Astrocyte (in vitro differentiated cells and primary cell): ENCODE data around the gene CDKL2.

Experiments
- EZH2 ChIP-seq: IDR thresholded peaks from 2 replicates; pipeline ENCODE4 v1.6.1; 2012; ENCODE audit warnings: mild to moderate bottlenecking, low read length, inconsistent platforms; ENCODE audit not compliant: insufficient read depth
- TF ChIP-seq, protein P1 (sequence below): IDR thresholded peaks from 2 replicates; pipeline ENCODE4 v1.5.1; 2011; ENCODE audit warnings: low read depth, mild to moderate bottlenecking, inconsistent platforms, low read length, moderate library complexity; ENCODE audit not compliant: insufficient read depth

GRCh38 chr4:75598390-75598789, 31.9 kb downstream of the CDKL2 start:
- TF ChIP-seq, protein P1, sequence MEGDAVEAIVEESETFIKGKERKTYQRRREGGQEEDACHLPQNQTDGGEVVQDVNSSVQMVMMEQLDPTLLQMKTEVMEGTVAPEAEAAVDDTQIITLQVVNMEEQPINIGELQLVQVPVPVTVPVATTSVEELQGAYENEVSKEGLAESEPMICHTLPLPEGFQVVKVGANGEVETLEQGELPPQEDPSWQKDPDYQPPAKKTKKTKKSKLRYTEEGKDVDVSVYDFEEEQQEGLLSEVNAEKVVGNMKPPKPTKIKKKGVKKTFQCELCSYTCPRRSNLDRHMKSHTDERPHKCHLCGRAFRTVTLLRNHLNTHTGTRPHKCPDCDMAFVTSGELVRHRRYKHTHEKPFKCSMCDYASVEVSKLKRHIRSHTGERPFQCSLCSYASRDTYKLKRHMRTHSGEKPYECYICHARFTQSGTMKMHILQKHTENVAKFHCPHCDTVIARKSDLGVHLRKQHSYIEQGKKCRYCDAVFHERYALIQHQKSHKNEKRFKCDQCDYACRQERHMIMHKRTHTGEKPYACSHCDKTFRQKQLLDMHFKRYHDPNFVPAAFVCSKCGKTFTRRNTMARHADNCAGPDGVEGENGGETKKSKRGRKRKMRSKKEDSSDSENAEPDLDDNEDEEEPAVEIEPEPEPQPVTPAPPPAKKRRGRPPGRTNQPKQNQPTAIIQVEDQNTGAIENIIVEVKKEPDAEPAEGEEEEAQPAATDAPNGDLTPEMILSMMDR, result no peak
- TF ChIP-seq EZH2, result no peak
